ENCODE results near the gene CEP350.

CEP350 gene

GRCh38 chr1:179954493-179955286, at the start of gene CEP350:
TSS of gene CEP350 (plus strand) at chr1:179954810. CDS start at chr1:179986182, 31,372 bp downstream.
- peak; percentile 95 for DNase-seq (ENCODE audit: low read depth, low spot score)

- DNase-seq (ENCODE audit: low read depth, low spot score): no peak
Observed at GRCh38 chr1:179910934-179911333, 43.7 kb upstream of the CEP350 start.

DNA sequence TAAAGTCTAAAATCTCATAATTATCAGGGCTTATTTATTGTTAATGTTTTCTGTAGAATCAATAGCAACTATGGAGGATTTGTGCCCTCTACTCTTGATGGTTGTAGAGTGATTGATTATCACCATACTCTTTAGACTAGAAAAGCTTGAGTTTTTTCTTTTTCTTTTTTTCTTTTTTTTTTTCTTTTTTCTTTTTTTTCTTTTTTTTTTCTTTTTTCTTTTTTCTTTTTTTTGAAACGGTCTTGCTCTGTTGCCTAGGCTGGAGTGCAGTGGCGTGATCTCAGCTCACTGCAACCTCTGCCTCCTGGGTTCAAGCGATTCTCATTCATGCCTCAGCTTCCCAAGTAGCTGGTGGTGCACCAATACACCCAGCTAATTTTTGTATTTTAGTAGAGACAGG, 42.8 kb upstream of the CEP350 start:
- no peak for DNase-seq (ENCODE audit: low read depth, low spot score)

GRCh38 chr1:179917601-179918429, 36.8 kb upstream of the CEP350 start:
- no peak for DNase-seq (ENCODE audit: low read depth, low spot score)

DNA sequence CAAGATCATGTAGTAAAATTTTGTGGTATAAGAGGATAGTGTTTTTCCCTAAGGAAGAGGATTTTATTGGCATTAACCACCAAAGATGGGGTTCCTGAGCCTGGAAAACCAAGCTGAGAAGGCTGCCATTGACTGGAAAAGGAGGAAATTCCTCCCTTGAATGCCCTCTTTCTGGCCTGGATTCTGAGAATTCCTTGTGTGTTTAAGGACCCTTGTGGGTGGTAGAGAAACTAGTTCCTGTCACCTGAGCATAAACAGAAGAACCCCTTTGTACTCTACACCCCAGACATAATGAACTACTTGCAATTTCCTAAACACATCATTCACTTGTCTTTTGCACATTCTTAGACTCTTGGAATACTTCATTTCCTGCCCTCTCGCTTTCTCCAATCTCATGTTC, 33.1 kb upstream of the CEP350 start:
- DNase-seq (ENCODE audit: low read depth, low spot score): no peak

DNA sequence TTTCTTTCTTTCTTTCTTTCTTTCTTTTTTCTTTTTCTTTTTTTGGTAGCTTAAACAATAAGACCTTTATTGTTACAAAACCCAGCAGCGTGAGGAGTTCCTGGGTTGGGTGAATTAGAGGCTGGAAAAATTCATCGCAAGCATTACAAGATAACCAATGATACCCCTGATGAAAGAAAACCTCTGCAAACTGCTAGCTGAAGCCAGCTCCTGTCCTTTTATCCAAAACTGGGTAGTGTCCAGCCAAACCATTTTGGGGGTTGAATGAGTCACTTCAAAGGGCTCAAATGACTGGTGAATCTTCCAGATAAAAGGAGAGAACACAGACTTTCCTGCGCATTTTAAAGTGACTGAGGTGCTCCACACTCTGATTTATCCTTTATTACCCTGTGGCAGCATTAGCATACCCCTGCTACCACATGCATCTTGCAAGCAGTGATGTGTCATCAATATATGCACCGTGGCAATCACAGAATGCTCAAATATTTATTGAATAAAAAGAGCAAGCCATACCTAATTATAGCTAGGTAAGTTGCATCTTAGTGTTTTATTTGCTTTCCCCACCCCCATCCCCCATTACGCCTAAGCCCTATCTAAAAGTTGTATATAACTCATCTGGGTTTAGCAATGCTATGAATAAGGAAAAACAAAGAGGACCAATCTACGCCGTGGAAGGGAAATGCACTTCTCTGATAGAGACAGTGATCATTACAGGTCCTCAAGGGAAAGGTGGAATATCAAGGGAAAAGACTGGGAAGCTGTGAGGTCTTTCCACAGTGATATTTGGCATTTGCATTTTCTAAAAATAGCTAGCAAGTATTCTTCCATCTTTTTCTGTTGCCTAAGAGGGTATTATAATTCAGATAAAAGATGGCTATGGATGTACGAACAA, 32.4 kb upstream of the CEP350 start:
- DNase-seq (ENCODE audit: low read depth, low spot score): no peak

- DNase-seq (ENCODE audit: low read depth, low spot score): no peak
Observed at GRCh38 chr1:179923029-179923428, 31.6 kb upstream of the CEP350 start.

GRCh38 chr1:179924268-179924667, 30.3 kb upstream of the CEP350 start:
- no peak for DNase-seq (ENCODE audit: low read depth, low spot score)

GRCh38 chr1:179925302-179925701, 29.3 kb upstream of the CEP350 start:
- no peak for DNase-seq (ENCODE audit: low read depth, low spot score)

DNA sequence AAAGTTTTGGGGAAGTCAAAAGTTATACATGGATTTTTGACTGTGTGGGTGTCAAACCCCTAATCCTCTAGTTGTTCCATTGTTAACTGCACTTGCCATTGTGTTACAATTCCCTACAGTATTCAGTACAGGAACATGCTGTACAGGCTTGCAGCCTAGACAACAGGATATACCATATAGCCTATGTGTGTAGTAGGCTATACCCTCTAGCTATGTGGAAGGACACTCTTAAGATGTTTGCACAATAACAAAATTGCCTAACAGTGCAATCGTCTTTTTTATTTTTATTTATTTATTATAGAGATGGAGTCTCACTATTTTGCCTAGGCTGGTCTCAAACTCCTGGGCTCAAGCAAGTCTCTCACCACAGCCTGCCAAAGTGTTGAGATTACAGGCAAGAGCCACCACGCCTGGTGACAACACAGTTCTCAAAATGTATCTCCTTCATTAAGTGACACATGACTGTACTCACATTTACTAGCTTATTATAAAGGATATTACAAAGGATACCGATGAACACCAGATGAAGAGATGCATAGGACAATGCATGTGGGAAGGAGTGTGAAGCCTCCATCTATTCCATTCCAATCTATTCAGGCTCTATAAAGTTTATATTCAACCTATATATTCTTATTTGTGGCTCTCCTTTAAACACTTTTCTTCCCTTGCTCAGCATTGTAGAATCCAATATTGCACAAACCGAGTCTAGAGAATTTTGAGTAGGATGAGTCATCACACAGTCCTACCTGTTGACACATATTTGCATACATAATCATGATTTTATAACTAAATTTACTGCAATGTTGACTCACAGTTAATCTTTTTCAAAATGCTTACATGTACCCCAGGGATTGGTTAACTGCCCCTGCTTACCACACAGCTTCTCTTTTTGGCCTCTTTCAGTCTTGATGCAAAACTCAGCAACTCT, 28.4 kb upstream of the CEP350 start:
- no peak for DNase-seq (ENCODE audit: low read depth, low spot score)

DNA sequence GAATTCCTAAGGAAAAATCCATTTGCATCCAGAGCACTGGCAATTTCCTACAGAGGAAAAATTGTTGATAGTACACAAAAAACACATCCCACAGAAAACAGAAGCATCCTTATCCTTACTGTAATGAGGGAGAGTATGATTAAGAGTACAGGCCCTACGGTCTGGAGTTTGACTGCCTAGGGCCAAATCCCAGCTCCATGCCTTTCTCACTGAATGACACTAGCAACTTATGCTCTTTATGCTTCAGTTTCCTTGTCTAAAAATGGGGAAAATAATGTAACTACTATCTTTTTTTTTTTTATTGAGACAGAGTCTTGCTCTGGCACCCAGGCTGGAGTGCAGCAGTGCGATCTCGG, 27.8 kb upstream of the CEP350 start:
- DNase-seq (ENCODE audit: low read depth, low spot score): no peak

GRCh38 chr1:179929955-179930798, 24.4 kb upstream of the CEP350 start:
- DNase-seq (ENCODE audit: low read depth, low spot score): no peak

DNA sequence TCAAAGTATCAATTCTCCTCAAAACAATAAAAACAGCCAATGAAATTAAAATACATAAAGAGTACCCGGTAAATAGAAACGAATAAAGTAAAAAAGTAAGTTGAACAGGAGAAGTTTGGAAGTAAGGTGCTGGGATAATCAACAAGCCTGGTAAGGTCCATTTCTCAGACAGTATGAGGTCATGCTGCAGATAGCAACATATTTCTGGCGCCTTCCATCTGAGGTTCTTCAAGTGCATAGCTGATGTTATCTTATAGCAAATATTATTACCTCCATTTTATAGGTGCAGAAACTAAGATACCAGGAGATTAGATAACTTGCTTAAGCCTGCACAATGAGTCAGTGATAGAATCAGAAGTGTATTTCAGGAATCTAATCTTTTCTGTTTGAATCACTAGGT, 23.7 kb upstream of the CEP350 start:
- DNase-seq (ENCODE audit: low read depth, low spot score): no peak

- DNase-seq (ENCODE audit: low read depth, low spot score): no peak
Observed at GRCh38 chr1:179933219-179933618, 21.4 kb upstream of the CEP350 start.

DNA sequence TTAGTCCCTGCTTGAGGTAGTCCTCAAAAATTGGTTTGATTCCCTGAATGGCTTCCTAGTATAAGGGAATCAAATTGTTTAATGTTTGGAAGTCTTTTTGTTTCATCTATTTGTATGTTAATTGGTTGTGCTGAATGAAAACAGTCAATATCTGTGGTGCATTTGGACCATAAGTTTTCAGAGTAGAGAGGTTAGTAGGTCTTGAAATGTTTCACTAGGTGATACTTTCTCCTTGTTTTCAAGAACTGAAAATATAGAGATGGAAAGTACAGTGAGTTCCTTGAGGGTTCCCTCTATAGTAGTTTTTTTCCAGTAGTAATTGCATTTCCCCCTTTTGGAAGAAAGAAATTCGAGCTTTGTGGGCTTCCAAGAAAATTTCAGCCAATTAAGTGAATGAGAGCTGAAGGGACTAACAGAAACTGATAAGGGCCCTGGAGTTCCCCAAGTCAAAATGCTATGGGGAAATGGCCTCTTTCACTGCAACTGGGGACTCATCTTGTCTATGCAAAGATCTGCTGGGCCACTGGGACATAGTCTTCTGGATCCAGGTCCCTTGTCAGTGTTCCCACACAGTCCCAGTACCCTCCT, 18.6 kb upstream of the CEP350 start:
- no peak for DNase-seq (ENCODE audit: low read depth, low spot score)

GRCh38 chr1:179937668-179938254, 16.8 kb upstream of the CEP350 start:
- DNase-seq (ENCODE audit: low read depth, low spot score): no peak

DNA sequence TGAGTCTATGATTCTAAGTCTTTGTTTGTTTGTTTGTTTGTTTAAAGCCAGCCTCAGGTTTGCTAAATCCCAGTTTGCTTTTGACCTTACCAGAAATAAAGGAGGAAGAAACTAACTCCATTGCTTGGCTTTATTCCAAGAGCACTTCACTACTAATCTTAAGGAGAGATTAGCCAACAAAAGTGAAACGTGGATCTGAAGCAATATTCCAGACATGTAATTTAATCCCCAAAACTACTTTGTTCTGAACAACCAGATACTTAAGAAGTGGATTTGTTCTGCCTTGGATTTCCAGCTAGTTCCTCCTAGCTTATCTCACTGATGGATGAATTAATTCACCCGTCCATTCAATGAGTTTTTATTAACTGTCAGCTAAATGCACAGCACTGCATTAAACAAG, 15.9 kb upstream of the CEP350 start:
- DNase-seq (ENCODE audit: low read depth, low spot score): no peak

- DNase-seq (ENCODE audit: low read depth, low spot score): no peak
Observed at GRCh38 chr1:179939941-179940340, 14.7 kb upstream of the CEP350 start.

- no peak for DNase-seq (ENCODE audit: low read depth, low spot score)
Observed at GRCh38 chr1:179941454-179941853, 13.2 kb upstream of the CEP350 start.

All from activated naive CD8-positive, alpha-beta T cell treated with anti-CD3 and anti-CD28 coated beads, Interleukin-2, amount 50 U/mL, for 16 hours (primary cell).